Endothelial cell of umbilical vein (primary cell): ENCODE results near the gene SIN3B. TPM values are rescaled to one million over a fixed set of nuclear protein-coding genes. Genes with fewer than 3 reads are reported as not detected.

Experiments
- BruUV-seq: library from RNA; stranded (reverse); fragments of 400-500 nt; replicated peaks from 2 replicates; lab custom pipeline; 2021; lab: Mats Ljungman, UMichigan
- CTCF ChIA-PET: fragments of 300-600, 350-600 bp; sonication (Branson Sonifier 250); formaldehyde crosslinking; loops from one replicate; lab custom pipeline; 2021; ENCODE audit warnings: antibody characterized with exemption, inconsistent platforms; lab: Charles Lee
- POLR2A ChIA-PET: fragments of 300-600, 350-600 bp; sonication (Branson Sonifier 250); formaldehyde crosslinking; loops from one replicate; lab custom pipeline; 2021; ENCODE audit warnings: antibody characterized with exemption, inconsistent platforms; lab: Charles Lee
- DNase-seq: peaks from one replicate; pipeline ENCODE4 v3.0.0-alpha.2; 2011; ENCODE audit warnings: low read depth, low spot score
- FAIRE-seq: peaks from 2 replicates; lab custom pipeline; 2011; peaks lifted over from hg19 to GRCh38; lab: Jason Lieb, UNC
- H2AFZ ChIP-seq: 2 replicates; pipeline ENCODE4 v1.6.0; 2012; ENCODE audit warnings: low read depth, low read length, control low read depth, inconsistent platforms
- H3K27ac ChIP-seq: 2 replicates; pipeline ENCODE4 v1.5.1; 2011; ENCODE audit warnings: low read depth, mild to moderate bottlenecking, control low read depth, low read length, moderate library complexity; ENCODE audit not compliant: insufficient read depth
- H3K27me3 ChIP-seq, 2 experiments: 2 replicates each; pipeline versions ENCODE4 v1.6.0 to v1.6.1; 2011; ENCODE audit warnings: low read length in 2 of 2, mixed read lengths in 1 of 2; ENCODE audit not compliant: control insufficient read depth in 2 of 2, insufficient read depth in 2 of 2
- H3K36me3 ChIP-seq, 2 experiments: 2 replicates in 1 of 2; 3 replicates in 1 of 2; pipeline ENCODE4 v1.5.1; 2011; ENCODE audit warnings: low read length in 2 of 2, mild to moderate bottlenecking in 1 of 2, moderate library complexity in 1 of 2; ENCODE audit not compliant: control insufficient read depth in 2 of 2, insufficient read depth in 2 of 2; ENCODE audit errors: extremely low read depth in 1 of 2
- H3K4me1 ChIP-seq: 3 replicates; pipeline ENCODE4 v1.5.1; 2011; ENCODE audit warnings: mild to moderate bottlenecking, low read length; ENCODE audit not compliant: control insufficient read depth, insufficient read depth; ENCODE audit errors: extremely low read depth
- H3K4me2 ChIP-seq: 2 replicates; pipeline ENCODE4 v1.6.1; 2011; ENCODE audit warnings: low read length, control low read depth, mixed read lengths; ENCODE audit not compliant: insufficient read depth
- H3K4me3 ChIP-seq, 3 experiments: fragments of 200-600 bp in 1 of 3; sonication (generic), shearing (Covaris generic) in 1 of 3; replicated peaks in 1 of 3; 2 replicates each; pipeline ENCODE4 v1.5.1; 2011 to 2016; ENCODE audit warnings: control low read depth in 3 of 3, low read length in 3 of 3, mild to moderate bottlenecking in 2 of 3, inconsistent platforms in 1 of 3, low read depth in 1 of 3, moderate library complexity in 1 of 3; ENCODE audit not compliant: insufficient read depth in 1 of 3
- H3K79me2 ChIP-seq: 2 replicates; pipeline ENCODE4 v1.6.0; 2012; ENCODE audit warnings: low read length, inconsistent platforms; ENCODE audit not compliant: control insufficient read depth, insufficient read depth
- H3K9ac ChIP-seq: replicated peaks from 2 replicates; pipeline ENCODE3; 2011; ENCODE audit warnings: low read length, control low read depth; ENCODE audit not compliant: insufficient read depth; ENCODE audit errors: extremely low read depth
- H3K9me1 ChIP-seq: replicated peaks from 3 replicates; pipeline ENCODE4 v1.6.0; 2011; ENCODE audit warnings: mild to moderate bottlenecking, low read length; ENCODE audit not compliant: control insufficient read depth, insufficient read depth; ENCODE audit errors: extremely low read depth
- H3K9me3 ChIP-seq: replicated peaks from 2 replicates; pipeline ENCODE4 v1.5.1; 2012; ENCODE audit warnings: low read length, inconsistent platforms; ENCODE audit not compliant: control insufficient read depth, insufficient read depth
- H4K20me1 ChIP-seq: replicated peaks from 2 replicates; pipeline ENCODE3; 2011; ENCODE audit warnings: mild to moderate bottlenecking, low read length; ENCODE audit not compliant: control insufficient read depth, insufficient read depth; ENCODE audit errors: extremely low read depth
- CTCF ChIP-seq, 2 donors: IDR thresholded peaks; 1 replicate in 1 of 2; 2 replicates in 1 of 2; pipeline ENCODE4 v1.5.1; 2011; ENCODE audit warnings: low read length in 2 of 2, mild to moderate bottlenecking in 2 of 2, moderate library complexity in 2 of 2, control low read depth in 1 of 2, inconsistent platforms in 1 of 2, low read depth in 1 of 2; ENCODE audit not compliant: insufficient read depth in 1 of 2; ENCODE audit errors: extremely low read depth in 1 of 2
- EZH2 ChIP-seq: IDR thresholded peaks from 2 replicates; pipeline ENCODE4 v1.6.1; 2012; ENCODE audit warnings: borderline replicate concordance, low read depth, mild to moderate bottlenecking, moderate library complexity, low read length, inconsistent platforms; ENCODE audit not compliant: severe bottlenecking
- FOS ChIP-seq: IDR thresholded peaks from 2 replicates; pipeline ENCODE4 v1.6.1; 2011; ENCODE audit warnings: mild to moderate bottlenecking, low read length, moderate library complexity, borderline replicate concordance; ENCODE audit not compliant: insufficient read depth
- GATA2 ChIP-seq: IDR thresholded peaks from 2 replicates; pipeline ENCODE4 v1.7.0; 2011; ENCODE audit warnings: low read depth, mild to moderate bottlenecking, moderate library complexity, mixed read lengths, low read length; ENCODE audit not compliant: insufficient read length, insufficient read depth
- JUN ChIP-seq: IDR thresholded peaks from 2 replicates; pipeline ENCODE4 v1.6.1; 2011; ENCODE audit warnings: borderline replicate concordance, low read depth; ENCODE audit not compliant: insufficient read length, insufficient read depth
- MYC ChIP-seq: IDR thresholded peaks from one replicate; pipeline ENCODE4 v1.6.1; 2011; ENCODE audit warnings: mild to moderate bottlenecking, low read depth, low read length
- POLR2A ChIP-seq: IDR thresholded peaks from 2 replicates; pipeline ENCODE4 v1.6.1; 2012; ENCODE audit warnings: low read depth, mild to moderate bottlenecking, control low read depth, low read length
- POLR2AphosphoS5 ChIP-seq: IDR thresholded peaks from 2 replicates; pipeline ENCODE4 v1.6.1; 2012; ENCODE audit warnings: low read depth, mild to moderate bottlenecking, control low read depth, low read length, moderate library complexity; ENCODE audit not compliant: insufficient read depth
- dilution Hi-C: fragments of 300-500 bp; cut with MboI; formaldehyde crosslinking; loops from one replicate; pipeline ENCODE4 v1.15.0; 2019; ENCODE audit warnings: low sequenced_read_pairs; ENCODE audit not compliant: extremely low pct_ligation_motif_present
- intact Hi-C: fragments of 100-400 bp; cut with micrococcal nuclease; formaldehyde crosslinking; loops from one replicate; pipeline ENCODE4 v1.10.0; 2022
- polyA plus RNA-seq, 4 experiments: library from polyadenylated mRNA; depleted of rRNA in 3 of 4; stranded (reverse) in 3 of 4; unstranded in 1 of 4; fragments of >200 nt; gene quantifications; 2 replicates each; pipeline versions ENCODE4 v1.2.1 to v1.2.3, GENCODE V29; 2011 to 2012; ENCODE audit warnings: missing spikeins in 1 of 4
- total RNA-seq: library from RNA; stranded (reverse); gene quantifications from 2 replicates; pipeline ENCODE4 v1.2.3, GENCODE V29; 2021
- TF ChIP-seq, protein P1 (sequence below): IDR thresholded peaks from 2 replicates; pipeline ENCODE4 v1.6.1; 2011; ENCODE audit not compliant: insufficient read depth, insufficient read length

SIN3B gene
- total and polyA plus RNA-seq, 2 donors (not counting 3 experiments of a cell fraction or from before 2014, with no cell fraction given): 46.2 to 75.0 TPM

DNA sequence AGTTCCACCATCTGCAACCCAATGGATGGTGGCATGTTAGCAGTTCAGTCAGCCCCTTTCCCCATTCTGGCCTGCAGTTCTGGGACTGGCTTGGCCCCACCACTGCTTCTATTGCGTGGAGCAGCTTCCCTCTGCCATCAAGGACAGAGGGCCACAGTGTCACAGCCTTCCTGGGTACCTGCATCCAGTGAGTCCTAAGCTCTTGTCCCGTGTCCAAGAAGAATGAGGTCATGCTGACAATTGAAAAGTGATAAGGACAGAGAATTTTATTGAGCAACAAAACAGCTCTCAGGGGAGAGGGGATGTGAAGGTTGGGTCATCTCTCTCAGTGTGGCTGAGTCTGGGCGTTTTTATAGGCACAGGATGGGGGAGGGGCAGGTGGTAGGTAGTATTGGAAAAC, 33.5 kb upstream of the SIN3B start:
- H2AFZ ChIP-seq: no peak overlapping the region
- no peaks in the 10 kb centered on the region for H3K4me1 ChIP-seq
- BruUV-seq: no TSS peak
- FAIRE-seq (no peak), DNase-seq (no peak)
- H3K9me1 ChIP-seq: no peaks in the 10 kb centered on the region
- CTCF ChIA-PET: interaction anchor here (1.6 kb wide), 1 partner anchor 257 kb away, joined by 4 read pairs; no protein-coding TSS in a partner anchor
- H3K4me2 ChIP-seq: no peak overlapping the region
- no peak overlapping the region for H3K27ac ChIP-seq
- no peaks in the 10 kb centered on the region for H3K79me2 ChIP-seq
- intact Hi-C loops: no loop called here
- no peaks in the 10 kb centered on the region for H3K9me3 ChIP-seq
- POLR2A ChIA-PET: no interaction called here
- H3K27me3 ChIP-seq: no peaks in the 10 kb centered on the region
- H3K4me3 ChIP-seq: no peak overlapping the region
- no peak for TF ChIP-seq MYC
- no peak for TF ChIP-seq GATA2
- no peak for TF ChIP-seq JUN
- no peak for TF ChIP-seq FOS
- no peak for TF ChIP-seq POLR2A
- TF ChIP-seq EZH2: no peak
- TF ChIP-seq CTCF (IDR thresholded peaks at IDR 0.05; ENCODE audit: extremely low read depth in 1 of 2, insufficient read depth in 1 of 2, low read depth in 1 of 2, low read length in 2 of 2): no peak
- TF ChIP-seq, protein P1, sequence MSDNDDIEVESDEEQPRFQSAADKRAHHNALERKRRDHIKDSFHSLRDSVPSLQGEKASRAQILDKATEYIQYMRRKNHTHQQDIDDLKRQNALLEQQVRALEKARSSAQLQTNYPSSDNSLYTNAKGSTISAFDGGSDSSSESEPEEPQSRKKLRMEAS: no peak
- TF ChIP-seq POLR2AphosphoS5: no peak
- dilution Hi-C loops: no loop called here
- H3K36me3 ChIP-seq: no peaks in the 10 kb centered on the region
- no peak overlapping the region for H3K9ac ChIP-seq
- H4K20me1 ChIP-seq: no peaks in the 10 kb centered on the region
